Measurements from ENCODE around the gene TBC1D13. TPM values are rescaled to one million over a fixed set of nuclear protein-coding genes. Genes with fewer than 3 reads are reported as not detected.
"Not testable (repeated sequence)": the region's sequence is repeated elsewhere in the genome, so short reads cannot be mapped to it uniquely, and the experiment has no call there.

The TBC1D13 gene
- total RNA-seq, 2 donors from 2014 or later: 17.4 to 21.6 TPM

DNA sequence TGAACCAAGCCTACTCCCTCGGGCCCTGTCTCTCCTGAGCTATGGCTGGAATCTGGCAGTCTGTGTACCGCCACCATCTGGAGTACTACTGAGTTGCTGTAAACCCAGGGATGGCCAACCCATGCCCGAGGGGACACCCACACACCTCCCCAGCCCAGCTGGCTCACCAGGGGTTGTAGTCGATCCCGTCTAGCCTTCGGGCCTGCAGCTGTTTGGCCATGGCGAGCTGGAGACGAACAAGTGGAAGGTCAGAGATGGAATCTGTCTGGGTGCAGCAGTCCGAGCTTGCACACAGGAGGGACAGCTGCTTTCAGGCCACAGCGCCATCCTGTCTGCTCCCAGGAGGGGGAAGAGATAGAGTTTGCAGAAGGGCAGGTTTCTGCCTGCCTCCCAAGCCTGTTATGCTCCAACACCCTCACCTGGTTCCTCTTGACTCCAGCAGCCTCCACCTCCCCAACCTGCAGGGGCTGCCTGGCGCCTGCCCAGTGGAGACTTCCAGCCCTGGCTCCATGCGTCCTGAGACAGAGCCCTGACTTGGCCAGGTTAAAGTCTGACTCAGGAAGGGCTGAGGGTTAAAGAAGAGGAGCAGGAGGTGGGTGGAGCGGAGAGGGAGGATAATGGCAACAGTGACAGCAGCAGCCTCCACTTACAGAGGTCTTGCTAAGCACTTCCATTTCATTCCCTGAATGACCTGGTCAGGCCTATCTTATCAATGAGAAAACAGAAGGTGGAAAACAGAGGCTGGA lies 58.3 kb downstream of the TBC1D13 start:
- Histone ChIP-seq H3K27me3 (no peaks in the 10 kb centered on the region), H3K4me3 (no peak overlapping the region), H3K4me1 (no peaks in the 10 kb centered on the region), H3K27ac (no peak overlapping the region), H3K9ac (ENCODE audit: low read depth in 2 of 2, low read length in 2 of 2) (no peak overlapping the region), H3K36me3 (no peaks in the 10 kb centered on the region), H3K9me3 (no peaks in the 10 kb centered on the region)
- DNase-seq: no peak
- intact Hi-C loops (cut with DNase I): no loop called here
- TF ChIP-seq, protein P1, sequence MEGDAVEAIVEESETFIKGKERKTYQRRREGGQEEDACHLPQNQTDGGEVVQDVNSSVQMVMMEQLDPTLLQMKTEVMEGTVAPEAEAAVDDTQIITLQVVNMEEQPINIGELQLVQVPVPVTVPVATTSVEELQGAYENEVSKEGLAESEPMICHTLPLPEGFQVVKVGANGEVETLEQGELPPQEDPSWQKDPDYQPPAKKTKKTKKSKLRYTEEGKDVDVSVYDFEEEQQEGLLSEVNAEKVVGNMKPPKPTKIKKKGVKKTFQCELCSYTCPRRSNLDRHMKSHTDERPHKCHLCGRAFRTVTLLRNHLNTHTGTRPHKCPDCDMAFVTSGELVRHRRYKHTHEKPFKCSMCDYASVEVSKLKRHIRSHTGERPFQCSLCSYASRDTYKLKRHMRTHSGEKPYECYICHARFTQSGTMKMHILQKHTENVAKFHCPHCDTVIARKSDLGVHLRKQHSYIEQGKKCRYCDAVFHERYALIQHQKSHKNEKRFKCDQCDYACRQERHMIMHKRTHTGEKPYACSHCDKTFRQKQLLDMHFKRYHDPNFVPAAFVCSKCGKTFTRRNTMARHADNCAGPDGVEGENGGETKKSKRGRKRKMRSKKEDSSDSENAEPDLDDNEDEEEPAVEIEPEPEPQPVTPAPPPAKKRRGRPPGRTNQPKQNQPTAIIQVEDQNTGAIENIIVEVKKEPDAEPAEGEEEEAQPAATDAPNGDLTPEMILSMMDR (IDR thresholded peaks at IDR 0.05): no peak

DNA sequence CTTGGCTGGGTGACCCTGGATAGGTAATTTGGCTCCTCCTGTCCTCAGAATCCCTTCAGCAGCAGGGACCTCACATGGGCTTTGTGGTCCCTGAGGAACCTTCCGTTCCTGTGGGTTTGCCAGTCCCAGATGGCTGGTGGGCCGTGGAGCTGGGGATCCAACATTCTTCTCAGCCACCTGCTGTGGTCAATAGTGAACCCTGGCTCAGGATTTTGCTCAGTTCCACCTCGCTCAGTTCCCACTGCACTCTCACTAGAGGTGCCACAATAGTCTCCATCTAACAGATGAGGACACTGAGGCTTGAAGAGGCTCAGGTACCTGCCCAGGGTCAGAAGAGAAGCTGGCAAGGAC lies 59.6 kb downstream of the TBC1D13 start:
- Histone ChIP-seq H3K4me3 (no peak overlapping the region), H3K9ac (ENCODE audit: low read depth in 2 of 2, low read length in 2 of 2) (no peak overlapping the region), H3K9me3 (no peaks in the 10 kb centered on the region), H3K4me1 (no peaks in the 10 kb centered on the region), H3K27ac (no peak overlapping the region), H3K27me3 (no peaks in the 10 kb centered on the region), H3K36me3 (no peaks in the 10 kb centered on the region)
- DNase-seq: no peak
- intact Hi-C loops (cut with DNase I): no loop called here
- TF ChIP-seq, protein P1 (IDR thresholded peaks at IDR 0.05): no peak

DNA sequence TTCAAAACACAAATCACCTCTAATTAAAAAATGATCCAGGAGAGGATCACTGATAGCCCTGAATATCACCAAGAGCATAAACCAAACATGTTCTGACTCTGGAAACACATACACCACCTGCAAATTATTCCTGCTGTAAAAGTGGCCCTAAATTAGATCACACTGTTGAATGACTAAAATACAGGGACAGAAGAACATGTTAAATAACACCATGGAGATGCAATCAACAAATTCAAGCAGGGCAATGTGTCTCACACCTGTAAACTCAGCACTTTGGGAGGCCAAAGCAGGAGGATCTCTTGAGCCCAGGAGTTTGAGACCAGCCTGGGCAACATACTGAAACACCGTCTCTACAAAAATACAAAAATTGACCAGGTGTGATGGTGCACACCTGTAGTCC lies 60.8 kb downstream of the TBC1D13 start:
- no peaks in the 10 kb centered on the region for H3K27me3 ChIP-seq
- no peak overlapping the region for H3K9ac ChIP-seq (ENCODE audit: low read depth in 2 of 2, low read length in 2 of 2)
- no peaks in the 10 kb centered on the region for H3K9me3 ChIP-seq
- H3K4me1 ChIP-seq: no peaks in the 10 kb centered on the region
- no peak for DNase-seq
- no peaks in the 10 kb centered on the region for H3K36me3 ChIP-seq
- H3K4me3 ChIP-seq: no peak overlapping the region
- TF ChIP-seq, protein P1 (IDR thresholded peaks at IDR 0.05): no peak
- intact Hi-C loops (cut with DNase I): no loop called here
- no peak overlapping the region for H3K27ac ChIP-seq

DNA sequence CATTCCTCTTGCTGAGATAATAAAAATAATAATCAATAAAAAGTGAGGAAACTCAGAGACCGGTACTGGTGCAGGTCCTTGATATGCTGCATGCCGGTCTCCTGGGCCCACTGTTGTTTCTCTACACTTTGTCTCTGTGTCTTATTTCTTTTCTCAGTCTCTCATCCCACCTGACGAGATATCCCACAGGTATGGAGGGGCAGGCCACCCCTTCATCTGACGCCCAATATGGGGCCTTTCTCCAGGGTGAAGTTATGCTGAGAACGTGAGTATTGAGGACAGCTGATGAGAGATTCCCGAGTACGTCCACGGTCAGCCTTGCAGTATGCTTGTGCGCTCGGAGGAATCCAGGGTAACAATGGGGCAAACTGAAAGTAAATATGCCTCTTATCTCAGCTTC lies 64.0 kb downstream of the TBC1D13 start:
- DNase-seq; H3K9me3 ChIP-seq; H3K27me3 ChIP-seq; H3K4me3 ChIP-seq; H3K9ac ChIP-seq (ENCODE audit: low read depth in 2 of 2, low read length in 2 of 2); H3K27ac ChIP-seq; H3K4me1 ChIP-seq; intact Hi-C loops (cut with DNase I); H3K36me3 ChIP-seq: not testable (repeated sequence)

DNA sequence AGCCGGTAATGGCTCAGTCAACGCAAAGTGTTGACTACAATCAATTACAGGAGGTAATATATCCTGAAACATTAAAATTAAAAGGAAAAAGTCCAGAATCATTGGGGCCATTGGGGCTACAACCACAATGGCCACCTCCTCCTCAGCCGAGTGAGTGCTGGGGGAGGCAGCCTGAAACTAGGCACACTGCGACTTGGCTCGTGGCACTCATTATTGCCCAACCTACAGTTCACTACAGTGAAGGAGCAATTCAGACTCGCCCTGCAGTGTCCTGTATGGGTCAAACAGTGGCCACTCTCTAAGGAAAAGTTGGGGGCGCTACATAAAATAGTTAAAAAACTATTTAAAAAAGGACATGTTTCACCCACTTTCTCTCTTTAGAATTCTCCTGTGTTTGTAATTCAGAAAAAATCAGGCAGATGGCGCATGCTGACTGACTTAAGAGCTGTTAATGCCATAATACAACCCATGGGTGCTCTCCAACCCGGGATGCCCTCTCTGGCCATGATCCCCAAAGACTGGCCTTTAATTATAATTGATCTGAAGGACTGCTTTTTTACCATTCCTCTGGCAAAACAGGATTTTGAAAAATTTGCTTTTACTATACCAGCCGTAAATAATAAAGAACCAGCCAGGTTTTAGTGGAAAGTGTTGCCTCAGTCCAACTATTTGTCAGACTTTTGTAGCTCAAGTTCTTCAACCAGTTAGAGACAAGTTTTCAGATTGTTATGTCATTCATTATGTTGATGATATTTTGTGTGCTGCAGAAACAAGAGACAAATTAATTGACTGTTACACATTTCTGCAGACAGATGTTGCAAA lies 64.9 kb downstream of the TBC1D13 start:
- DNase-seq: peak; percentile 26
- H3K27ac ChIP-seq; H3K9ac ChIP-seq (ENCODE audit: low read depth in 2 of 2, low read length in 2 of 2); H3K36me3 ChIP-seq; H3K4me3 ChIP-seq; H3K9me3 ChIP-seq; H3K27me3 ChIP-seq; H3K4me1 ChIP-seq; intact Hi-C loops (cut with DNase I): not testable (repeated sequence)
- TF ChIP-seq, protein P1 (IDR thresholded peaks at IDR 0.05): peak; percentile 46

DNA sequence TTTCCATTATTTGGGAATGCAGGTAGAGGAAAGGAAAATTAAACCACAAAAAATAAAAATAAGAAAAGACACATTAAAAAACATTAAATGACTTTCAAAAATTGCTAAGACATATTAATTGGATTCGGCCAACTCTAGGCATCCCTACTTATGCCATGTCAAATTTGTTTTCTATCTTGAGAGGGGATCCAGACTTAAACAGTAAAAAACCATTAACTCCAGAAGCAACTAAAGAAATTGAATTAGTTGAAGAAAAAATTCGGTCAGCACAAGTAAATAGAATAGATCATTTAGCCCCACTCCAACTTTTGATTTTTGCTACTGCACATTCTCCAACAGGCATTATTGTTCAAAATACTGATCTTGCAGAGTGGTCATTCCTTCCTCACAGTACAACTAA lies 65.6 kb downstream of the TBC1D13 start:
- H3K36me3 ChIP-seq; H3K9me3 ChIP-seq; H3K4me1 ChIP-seq; H3K27me3 ChIP-seq; H3K4me3 ChIP-seq; H3K9ac ChIP-seq (ENCODE audit: low read depth in 2 of 2, low read length in 2 of 2); DNase-seq; H3K27ac ChIP-seq; intact Hi-C loops (cut with DNase I): not testable (repeated sequence)

DNA sequence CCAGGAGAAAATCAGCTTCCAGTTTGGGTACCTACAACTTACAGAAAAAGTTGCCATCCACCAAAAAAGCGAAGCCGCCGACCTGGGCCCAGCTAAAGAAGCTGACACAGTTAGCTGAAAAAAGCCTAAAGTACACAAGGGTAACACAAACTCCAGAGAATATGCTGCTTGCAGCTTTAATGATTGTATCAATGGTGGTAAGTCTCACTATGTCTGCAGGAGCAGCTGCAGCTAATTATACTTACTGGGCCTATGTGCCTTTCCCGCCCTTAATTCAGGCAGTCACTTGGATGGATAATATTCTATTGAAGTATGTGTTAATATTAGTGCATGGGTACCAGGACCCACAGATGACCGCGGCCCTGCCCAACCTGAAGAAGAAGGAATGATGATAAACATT lies 67.4 kb downstream of the TBC1D13 start:
- H3K4me1 ChIP-seq; H3K27ac ChIP-seq; H3K4me3 ChIP-seq; DNase-seq; H3K36me3 ChIP-seq; H3K9me3 ChIP-seq; H3K27me3 ChIP-seq; H3K9ac ChIP-seq (ENCODE audit: low read depth in 2 of 2, low read length in 2 of 2); intact Hi-C loops (cut with DNase I): not testable (repeated sequence)

DNA sequence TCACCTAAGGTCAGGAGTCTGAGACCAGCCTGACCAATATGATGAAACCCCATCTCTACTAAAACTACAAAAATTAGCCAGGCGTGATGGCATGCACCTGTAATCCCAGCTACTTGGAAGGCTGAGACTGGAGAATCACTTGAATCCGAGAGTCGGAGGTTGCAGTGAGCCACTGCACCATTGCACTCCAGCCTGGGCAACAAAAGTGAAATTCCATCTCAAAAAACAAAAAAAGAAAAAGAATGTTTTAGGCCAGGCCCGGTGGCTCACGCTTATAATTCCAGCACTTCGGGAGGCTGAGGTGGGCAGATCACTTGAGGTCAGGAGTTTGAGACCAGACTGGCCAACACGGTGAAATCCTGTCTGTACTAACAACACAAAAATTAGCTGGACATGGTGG lies 71.4 kb downstream of the TBC1D13 start:
- H3K9ac ChIP-seq (ENCODE audit: low read depth in 2 of 2, low read length in 2 of 2); H3K27ac ChIP-seq; H3K4me3 ChIP-seq; DNase-seq; intact Hi-C loops (cut with DNase I); H3K36me3 ChIP-seq; H3K4me1 ChIP-seq; H3K27me3 ChIP-seq; H3K9me3 ChIP-seq: not testable (repeated sequence)

Measured in colonic mucosa (tissue), 4 donors.